KMS-11 (cell line): Measurements from ENCODE around the gene SGPP2.

Source experiments
- H2AFZ ChIP-seq: fragments of 200-600 bp; sonication (generic); 2 replicates; pipeline ENCODE4 v1.6.1; 2016; ENCODE audit warnings: antibody characterized with exemption, mixed run types, low read depth
- H3K27ac ChIP-seq: fragments of 200-600 bp; sonication (generic); 2 replicates; pipeline ENCODE4 v1.6.1; 2016; ENCODE audit warnings: mild to moderate bottlenecking, mixed run types
- H3K27me3 ChIP-seq: fragments of 200-600 bp; sonication (generic); 2 replicates; pipeline ENCODE4 v1.6.1; 2017; ENCODE audit warnings: mild to moderate bottlenecking, low read depth, mixed run types, moderate library complexity; ENCODE audit not compliant: insufficient read depth
- H3K36me3 ChIP-seq: fragments of 200-600 bp; sonication (generic); 2 replicates; pipeline ENCODE4 v1.6.1; 2017; ENCODE audit warnings: mild to moderate bottlenecking, mixed run types; ENCODE audit not compliant: insufficient read depth
- H3K4me1 ChIP-seq: fragments of 200-600 bp; sonication (generic); 2 replicates; pipeline ENCODE4 v1.6.1; 2016; ENCODE audit warnings: mild to moderate bottlenecking, low read depth, mixed run types; ENCODE audit not compliant: poor library complexity, severe bottlenecking
- H3K4me2 ChIP-seq: fragments of 200-600 bp; sonication (generic); 2 replicates; pipeline ENCODE4 v1.7.0; 2016; ENCODE audit warnings: mild to moderate bottlenecking, mixed run types
- H3K4me3 ChIP-seq: fragments of 200-600 bp; sonication (generic); IDR thresholded peaks from 2 replicates; pipeline ENCODE4 v1.6.1; 2017; ENCODE audit warnings: low read depth, low read length, mixed read lengths; ENCODE audit not compliant: insufficient read depth
- H3K79me2 ChIP-seq: fragments of 200-600 bp; sonication (generic); 2 replicates; pipeline ENCODE4 v1.6.1; 2016; ENCODE audit warnings: low read depth, mixed run types; ENCODE audit not compliant: insufficient read depth
- H3K9ac ChIP-seq: fragments of 200-600 bp; sonication (generic); 2 replicates; pipeline ENCODE4 v1.6.1; 2016; ENCODE audit warnings: mild to moderate bottlenecking, mixed run types
- H4K20me1 ChIP-seq: fragments of 200-600 bp; sonication (generic); 2 replicates; pipeline ENCODE4 v1.6.1; 2016; ENCODE audit warnings: mild to moderate bottlenecking, mixed run types; ENCODE audit not compliant: insufficient read depth
- TF ChIP-seq, protein P1 (sequence below): fragments of 200-600 bp; sonication (generic); conservative IDR thresholded peaks from 2 replicates; pipeline ENCODE4 v1.6.1; 2017; ENCODE audit warnings: low read depth, mild to moderate bottlenecking, antibody characterized with exemption, low read length, moderate library complexity, mixed read lengths

The SGPP2 gene

DNA sequence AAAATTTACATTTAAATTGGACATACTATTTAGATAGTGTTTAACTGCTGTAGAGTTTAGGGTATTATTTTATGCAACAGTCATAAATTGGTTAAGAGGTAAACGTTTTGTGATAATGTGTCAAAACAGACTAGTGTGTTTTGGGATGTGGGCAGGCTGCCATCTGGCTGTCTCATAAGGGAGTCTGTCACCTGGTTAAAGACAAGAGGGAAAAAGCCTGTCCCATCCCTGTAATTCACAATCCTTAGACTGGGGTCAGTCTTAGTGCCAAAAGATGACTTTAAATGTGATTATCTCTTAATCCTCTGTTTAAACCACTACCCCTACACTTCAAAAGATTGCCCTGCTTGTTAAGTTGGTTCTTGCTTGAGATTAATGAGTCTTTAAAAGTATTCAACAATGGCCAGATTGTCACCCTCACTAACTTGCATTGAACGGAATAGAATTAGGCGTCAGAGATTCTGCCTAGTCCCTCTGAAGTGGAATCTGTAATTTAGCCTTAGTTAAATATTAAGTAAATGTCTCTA is 59.2 kb downstream of the SGPP2 start:
- Histone ChIP-seq H3K4me3 (no peak overlapping the region), H3K36me3 (no peaks in the 10 kb centered on the region), H2AFZ (no peak overlapping the region), H3K9ac (no peak overlapping the region), H3K4me1 (no peaks in the 10 kb centered on the region), H3K4me2 (no peak overlapping the region), H3K79me2 (no peaks in the 10 kb centered on the region), H4K20me1 (no peaks in the 10 kb centered on the region), H3K27me3 (no peaks in the 10 kb centered on the region), H3K27ac (no peak overlapping the region)
- TF ChIP-seq, protein P1, sequence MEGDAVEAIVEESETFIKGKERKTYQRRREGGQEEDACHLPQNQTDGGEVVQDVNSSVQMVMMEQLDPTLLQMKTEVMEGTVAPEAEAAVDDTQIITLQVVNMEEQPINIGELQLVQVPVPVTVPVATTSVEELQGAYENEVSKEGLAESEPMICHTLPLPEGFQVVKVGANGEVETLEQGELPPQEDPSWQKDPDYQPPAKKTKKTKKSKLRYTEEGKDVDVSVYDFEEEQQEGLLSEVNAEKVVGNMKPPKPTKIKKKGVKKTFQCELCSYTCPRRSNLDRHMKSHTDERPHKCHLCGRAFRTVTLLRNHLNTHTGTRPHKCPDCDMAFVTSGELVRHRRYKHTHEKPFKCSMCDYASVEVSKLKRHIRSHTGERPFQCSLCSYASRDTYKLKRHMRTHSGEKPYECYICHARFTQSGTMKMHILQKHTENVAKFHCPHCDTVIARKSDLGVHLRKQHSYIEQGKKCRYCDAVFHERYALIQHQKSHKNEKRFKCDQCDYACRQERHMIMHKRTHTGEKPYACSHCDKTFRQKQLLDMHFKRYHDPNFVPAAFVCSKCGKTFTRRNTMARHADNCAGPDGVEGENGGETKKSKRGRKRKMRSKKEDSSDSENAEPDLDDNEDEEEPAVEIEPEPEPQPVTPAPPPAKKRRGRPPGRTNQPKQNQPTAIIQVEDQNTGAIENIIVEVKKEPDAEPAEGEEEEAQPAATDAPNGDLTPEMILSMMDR, result no peak

DNA sequence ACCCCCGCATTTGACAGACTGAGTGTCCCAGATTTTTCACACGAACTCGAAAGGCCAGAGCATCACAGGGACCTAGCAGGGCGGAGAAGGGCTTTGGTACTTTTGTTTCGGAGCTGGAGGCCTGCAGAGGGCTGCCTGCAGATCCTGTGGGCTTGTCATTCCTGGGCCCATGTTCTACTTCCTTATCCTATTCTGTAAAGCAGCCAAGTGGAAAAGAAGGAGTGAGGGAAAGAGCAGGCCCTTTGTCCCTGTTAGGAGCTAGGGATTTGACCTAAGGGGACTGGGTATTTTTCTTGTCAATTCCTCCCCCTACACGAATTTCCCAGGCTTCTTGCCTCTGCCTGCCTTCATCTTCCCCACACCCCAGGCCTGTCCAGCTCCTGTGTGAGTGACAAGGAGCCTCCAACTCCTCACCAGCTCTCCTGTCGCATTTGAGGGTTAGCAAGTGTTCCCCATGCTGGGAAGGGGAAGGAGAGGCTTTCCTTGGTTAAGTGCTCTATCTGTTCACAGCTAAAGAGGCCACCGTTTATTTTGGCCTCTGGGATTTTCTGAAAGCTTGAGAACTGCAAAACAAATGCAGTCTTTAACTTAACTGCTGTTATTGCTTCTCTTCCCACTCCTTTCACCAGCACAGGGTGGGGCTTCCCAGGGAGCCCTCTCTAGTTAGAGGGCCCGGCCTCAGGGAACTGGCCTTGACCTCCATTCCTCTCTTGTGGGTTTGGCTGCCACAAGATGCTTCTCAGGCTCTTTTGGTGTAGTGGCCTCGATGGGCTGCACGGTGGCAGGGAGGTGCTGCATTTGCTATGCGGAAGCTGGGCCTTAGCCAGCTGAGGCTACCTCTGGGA is 61.2 kb downstream of the SGPP2 start:
- H3K27ac ChIP-seq, result no peak overlapping the region
- no peaks in the 10 kb centered on the region for H3K79me2 ChIP-seq
- H2AFZ ChIP-seq, result no peak overlapping the region
- TF ChIP-seq, protein P1, result no peak
- H3K4me3 ChIP-seq, result no peak overlapping the region
- H3K9ac ChIP-seq, result no peak overlapping the region
- no peak overlapping the region for H3K4me2 ChIP-seq
- H3K4me1 ChIP-seq, result no peaks in the 10 kb centered on the region
- no peaks in the 10 kb centered on the region for H4K20me1 ChIP-seq
- H3K27me3 ChIP-seq, result no peaks in the 10 kb centered on the region
- H3K36me3 ChIP-seq, result no peaks in the 10 kb centered on the region

DNA sequence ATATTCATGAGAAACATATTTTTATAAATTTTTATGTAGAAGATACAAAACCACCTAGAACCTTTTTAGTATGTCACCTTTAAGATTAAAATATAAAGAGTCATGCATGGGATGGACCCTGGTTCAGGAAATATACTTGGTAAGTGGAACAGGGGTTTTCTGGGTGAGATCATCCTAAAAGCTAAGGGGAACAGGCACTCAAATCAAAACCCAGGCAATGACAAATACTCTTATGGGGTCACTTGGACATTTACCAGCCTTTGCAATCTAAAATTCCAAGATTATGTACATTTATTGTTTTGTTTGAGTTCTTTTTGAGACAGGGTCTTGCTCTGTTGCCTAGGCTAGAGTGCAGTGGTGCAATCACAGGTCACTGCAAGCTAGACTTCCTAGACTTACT is 65.8 kb downstream of the SGPP2 start:
- no peak overlapping the region for H3K27ac ChIP-seq
- H3K4me1 ChIP-seq, result no peaks in the 10 kb centered on the region
- no peak overlapping the region for H3K4me3 ChIP-seq
- no peaks in the 10 kb centered on the region for H3K36me3 ChIP-seq
- H3K9ac ChIP-seq, result no peak overlapping the region
- H3K79me2 ChIP-seq, result no peaks in the 10 kb centered on the region
- H3K27me3 ChIP-seq, result no peaks in the 10 kb centered on the region
- no peaks in the 10 kb centered on the region for H4K20me1 ChIP-seq
- TF ChIP-seq, protein P1, result no peak
- H2AFZ ChIP-seq, result no peak overlapping the region
- H3K4me2 ChIP-seq, result no peak overlapping the region

DNA sequence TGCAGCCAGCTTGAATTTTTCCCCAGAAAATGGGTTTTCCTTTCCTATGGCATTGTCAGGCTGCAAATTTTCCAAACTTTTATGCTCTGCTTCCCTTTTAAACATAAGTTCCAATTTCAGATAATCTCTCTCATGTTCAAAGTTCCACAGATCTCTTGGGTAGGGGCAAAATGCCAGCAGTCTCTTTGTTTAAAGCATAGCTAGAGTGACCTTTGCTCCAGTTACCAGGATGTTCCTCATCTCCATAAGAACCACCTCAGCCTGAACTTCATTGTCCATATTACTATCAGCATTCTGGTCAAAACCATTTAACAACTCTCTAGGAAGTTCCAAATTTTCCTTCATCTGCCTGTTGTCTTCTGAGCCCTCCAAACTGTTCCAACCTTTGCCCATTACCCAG is 68.3 kb downstream of the SGPP2 start:
- Histone ChIP-seq H4K20me1 (no peaks in the 10 kb centered on the region), H3K79me2 (no peaks in the 10 kb centered on the region), H3K27ac (no peak overlapping the region), H3K27me3 (no peaks in the 10 kb centered on the region), H3K9ac (no peak overlapping the region), H3K4me1 (no peaks in the 10 kb centered on the region), H3K4me2 (no peak overlapping the region), H2AFZ (no peak overlapping the region), H3K4me3 (no peak overlapping the region), H3K36me3 (no peaks in the 10 kb centered on the region)
- TF ChIP-seq, protein P1, result no peak
